Suprapubic skin (tissue), 4 donors: Measurements from ENCODE around the gene RASSF8. TPM values are rescaled to one million over a fixed set of nuclear protein-coding genes. Genes with fewer than 3 reads are reported as not detected.

Experiments
- DNase-seq, 2 donors: peaks; one replicate each; pipeline ENCODE4 v3.0.0-alpha.2; 2019; ENCODE audit warnings: low spot score in 2 of 2
- H3K27ac ChIP-seq: fragments of 200-600 bp; sonication (generic); one replicate; pipeline ENCODE4 v1.5.1; 2019
- H3K27me3 ChIP-seq: fragments of 200-600 bp; sonication (generic); one replicate; pipeline ENCODE4 v1.5.1; 2019
- H3K36me3 ChIP-seq: fragments of 200-600 bp; sonication (generic); one replicate; pipeline ENCODE4 v1.5.1; 2019
- H3K4me1 ChIP-seq: fragments of 200-600 bp; sonication (generic); one replicate; pipeline ENCODE4 v1.5.1; 2019
- H3K4me3 ChIP-seq: fragments of 200-600 bp; sonication (generic); one replicate; pipeline ENCODE4 v1.5.1; 2019; ENCODE audit warnings: mild to moderate bottlenecking
- H3K9me3 ChIP-seq: fragments of 200-600 bp; sonication (generic); one replicate; pipeline ENCODE4 v1.5.1; 2019
- CTCF ChIP-seq, 2 donors: fragments of 200-600 bp in 1 of 2; fragments of 450-650 bp in 1 of 2; sonication (generic) in 1 of 2; IDR thresholded peaks; one replicate each; pipeline ENCODE4 v1.5.1; 2016 to 2019; ENCODE audit warnings: antibody characterized with exemption in 2 of 2, mild to moderate bottlenecking in 1 of 2, moderate library complexity in 1 of 2
- EP300 ChIP-seq: sonication (generic); formaldehyde crosslinking; IDR thresholded peaks from one replicate; pipeline ENCODE4 v1.6.1; 2017; ENCODE audit warnings: antibody characterized with exemption
- POLR2A ChIP-seq, 2 donors: fragments of 450-650 bp; IDR thresholded peaks; one replicate each; pipeline ENCODE4 v1.6.1; 2017; ENCODE audit warnings: antibody characterized with exemption in 2 of 2, mild to moderate bottlenecking in 2 of 2, moderate library complexity in 2 of 2
- POLR2AphosphoS5 ChIP-seq, 3 donors: sonication (generic); formaldehyde crosslinking; IDR thresholded peaks; one replicate each; pipeline ENCODE4 v1.6.1; 2017; ENCODE audit warnings: antibody characterized with exemption in 3 of 3
- WGBS: methylation state at CpG from one replicate; pipeline ENCODE4 v1.1.5; 2018; 5-methylcytosine and 5-hydroxymethylcytosine counted together
- total RNA-seq, 4 donors: library from RNA; depleted of rRNA; stranded (reverse); fragments of >200 nt; gene quantifications; one replicate each; pipeline ENCODE4 v1.1.0, GENCODE V29; 2016

RASSF8 gene
- total RNA-seq, 4 donors from 2014 or later: 5.4 to 14.2 (median 6.1) TPM

- Histone ChIP-seq H3K9me3 (no peaks in the 10 kb centered on the region), H3K27me3 (no peaks in the 10 kb centered on the region), H3K4me3 (no peak overlapping the region), H3K36me3 (no peaks in the 10 kb centered on the region), H3K4me1 (no peaks in the 10 kb centered on the region), H3K27ac (no peak overlapping the region)
- TF ChIP-seq EP300 (no peak), CTCF (IDR thresholded peaks at IDR 0.05) (no peak), POLR2AphosphoS5 (IDR thresholded peaks at IDR 0.05) (no peak), POLR2A (IDR thresholded peaks at IDR 0.05) (no peak)
- WGBS: 86% methylated on average over 1 of the region's 1 CpG
- no peak for DNase-seq
Observed at GRCh38 chr12:26003065-26003464, 44.6 kb downstream of the RASSF8 start.

- Histone ChIP-seq H3K27ac (no peak overlapping the region), H3K27me3 (no peaks in the 10 kb centered on the region), H3K36me3 (no peaks in the 10 kb centered on the region), H3K4me3 (no peak overlapping the region), H3K9me3 (no peaks in the 10 kb centered on the region), H3K4me1 (peaks cover 21% of the 10 kb centered on the region)
- 80% methylated on average over 1 of the region's 1 CpG for whole genome bisulfite sequencing
- no peak for TF ChIP-seq EP300
- no peak for DNase-seq
Observed at GRCh38 chr12:26007566-26007965, 49.1 kb downstream of the RASSF8 start.

- H3K36me3 ChIP-seq: no peaks in the 10 kb centered on the region
- WGBS: 93% methylated on average over 1 of the region's 1 CpG
- peaks cover 21% of the 10 kb centered on the region for H3K4me1 ChIP-seq
- TF ChIP-seq POLR2A (IDR thresholded peaks at IDR 0.05) (no peak), POLR2AphosphoS5 (IDR thresholded peaks at IDR 0.05) (no peak), CTCF (IDR thresholded peaks at IDR 0.05) (no peak), EP300 (no peak)
- no peak overlapping the region for H3K27ac ChIP-seq
- DNase-seq: no peak
- no peaks in the 10 kb centered on the region for H3K9me3 ChIP-seq
- no peak overlapping the region for H3K4me3 ChIP-seq
- no peaks in the 10 kb centered on the region for H3K27me3 ChIP-seq
Observed at GRCh38 chr12:26009593-26009992, 51.1 kb downstream of the RASSF8 start.

GRCh38 chr12:26010293-26010821 is 51.9 kb downstream of the RASSF8 start:
- Histone ChIP-seq H3K27ac (peak overlapping the region; percentile 39), H3K4me1 (peaks cover 21% of the 10 kb centered on the region), H3K4me3 (no peak overlapping the region), H3K9me3 (no peaks in the 10 kb centered on the region), H3K27me3 (no peaks in the 10 kb centered on the region), H3K36me3 (no peaks in the 10 kb centered on the region)
- 45% methylated on average over 6 of the region's 6 CpGs for WGBS
- DNase-seq: no peak
- no peak for TF ChIP-seq CTCF (IDR thresholded peaks at IDR 0.05)
- TF ChIP-seq POLR2AphosphoS5 (IDR thresholded peaks at IDR 0.05): no peak
- TF ChIP-seq POLR2A (IDR thresholded peaks at IDR 0.05): no peak
- TF ChIP-seq EP300: no peak

GRCh38 chr12:26011099-26011498 is 52.6 kb downstream of the RASSF8 start:
- Histone ChIP-seq H3K36me3 (no peaks in the 10 kb centered on the region), H3K27ac (peak overlapping the region; percentile 52), H3K4me3 (no peak overlapping the region), H3K4me1 (peaks cover 21% of the 10 kb centered on the region), H3K27me3 (no peaks in the 10 kb centered on the region), H3K9me3 (no peaks in the 10 kb centered on the region)
- no peak for TF ChIP-seq EP300
- DNase-seq: no peak
- WGBS: 47% methylated on average over 2 of the region's 2 CpGs

GRCh38 chr12:26014085-26014484 is 55.6 kb downstream of the RASSF8 start:
- peaks cover 21% of the 10 kb centered on the region for H3K4me1 ChIP-seq
- no peaks in the 10 kb centered on the region for H3K9me3 ChIP-seq
- TF ChIP-seq POLR2AphosphoS5 (IDR thresholded peaks at IDR 0.05): no peak
- no peak for TF ChIP-seq POLR2A (IDR thresholded peaks at IDR 0.05)
- TF ChIP-seq EP300: no peak
- no peak for TF ChIP-seq CTCF (IDR thresholded peaks at IDR 0.05)
- no peaks in the 10 kb centered on the region for H3K36me3 ChIP-seq
- H3K4me3 ChIP-seq: no peak overlapping the region
- no peak for DNase-seq
- WGBS: 77% methylated on average over 6 of the region's 6 CpGs
- H3K27ac ChIP-seq: no peak overlapping the region
- H3K27me3 ChIP-seq: no peaks in the 10 kb centered on the region
